NCI-H2196 (cell line): ENCODE measurements around the gene KIDINS220.

ENCODE experiments used
- DNase-seq: peaks from one replicate; lab custom pipeline; 2025; ENCODE audit not compliant: unreplicated experiment; lab: John Stamatoyannopoulos, UW

The KIDINS220 gene

GRCh38 chr2:8836971-8837794, at the start of gene KIDINS220:
Gene KIDINS220, minus strand, starts transcription at chr2:8837613. Its CDS starts 10,520 bp downstream, at chr2:8827093.
- DNase-seq, result peak; percentile 68

GRCh38 chr2:8886876-8887275, 49.5 kb upstream of the KIDINS220 start:
- DNase-seq, result no peak

GRCh38 chr2:8886202-8886518, 48.7 kb upstream of the KIDINS220 start:
- no peak for DNase-seq

GRCh38 chr2:8885449-8886201, 48.2 kb upstream of the KIDINS220 start:
- DNase-seq, result no peak

GRCh38 chr2:8884812-8885211, 47.4 kb upstream of the KIDINS220 start:
- no peak for DNase-seq

DNA sequence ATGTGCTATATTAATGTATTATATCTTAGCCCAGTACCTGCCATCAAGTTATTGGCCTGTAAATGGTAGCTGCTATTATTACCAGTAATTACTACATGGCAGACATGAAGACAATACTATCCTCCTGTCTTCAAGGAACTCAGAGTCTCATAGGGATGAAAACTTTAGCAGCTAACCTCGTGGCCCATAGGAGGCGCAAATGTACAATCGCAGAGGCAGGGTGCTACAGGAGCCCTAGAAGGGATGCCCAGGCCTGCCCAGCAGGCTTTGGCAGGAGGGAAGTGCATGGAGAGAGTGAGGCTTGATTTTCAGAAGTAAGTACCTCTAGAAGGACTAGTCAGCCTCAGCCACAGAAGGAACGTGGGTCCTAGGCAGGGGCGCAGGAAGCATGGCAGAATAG, 44.7 kb upstream of the KIDINS220 start:
- DNase-seq, result no peak

GRCh38 chr2:8877894-8878293, 40.5 kb upstream of the KIDINS220 start:
- DNase-seq, result no peak

DNA sequence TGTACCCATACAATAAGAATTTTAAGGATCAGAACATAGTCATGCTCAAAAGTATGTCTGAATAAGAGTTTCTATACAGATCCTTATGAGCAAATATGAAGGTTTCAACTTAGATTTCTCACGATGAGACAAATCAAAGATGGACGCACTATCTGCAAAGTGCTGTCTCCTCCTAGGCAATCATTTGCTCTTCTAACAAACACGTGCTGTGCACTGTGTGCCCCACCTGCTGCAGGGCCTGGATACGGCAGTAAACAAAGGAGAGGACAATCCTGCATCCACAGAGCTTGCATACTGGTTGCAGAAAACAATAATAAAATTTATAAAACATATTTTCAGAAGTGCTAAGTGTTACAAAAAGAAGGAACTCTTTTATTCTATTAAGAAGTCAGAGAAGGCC, 39.9 kb upstream of the KIDINS220 start:
- no peak for DNase-seq

DNA sequence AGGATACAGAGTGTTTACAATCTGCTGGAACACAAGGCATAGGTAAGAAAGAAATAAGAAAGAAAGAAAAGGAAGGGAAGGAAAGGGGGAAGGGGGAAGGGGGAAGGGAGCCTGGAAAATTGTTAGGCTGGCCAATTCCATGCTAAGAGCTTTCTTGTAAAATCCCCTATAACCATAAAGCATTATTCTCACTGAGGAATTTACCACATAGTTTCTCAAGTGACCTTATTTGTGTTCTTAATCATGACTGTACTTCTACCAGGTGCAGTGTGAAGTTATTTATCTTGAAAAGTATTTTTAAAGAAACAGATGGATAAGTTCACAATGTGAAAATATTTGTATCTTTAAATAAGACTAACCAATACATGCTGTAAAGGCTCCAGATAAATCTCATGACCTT, 39.2 kb upstream of the KIDINS220 start:
- no peak for DNase-seq

GRCh38 chr2:8872821-8873432, 35.5 kb upstream of the KIDINS220 start:
- DNase-seq, result peak; percentile 64

DNA sequence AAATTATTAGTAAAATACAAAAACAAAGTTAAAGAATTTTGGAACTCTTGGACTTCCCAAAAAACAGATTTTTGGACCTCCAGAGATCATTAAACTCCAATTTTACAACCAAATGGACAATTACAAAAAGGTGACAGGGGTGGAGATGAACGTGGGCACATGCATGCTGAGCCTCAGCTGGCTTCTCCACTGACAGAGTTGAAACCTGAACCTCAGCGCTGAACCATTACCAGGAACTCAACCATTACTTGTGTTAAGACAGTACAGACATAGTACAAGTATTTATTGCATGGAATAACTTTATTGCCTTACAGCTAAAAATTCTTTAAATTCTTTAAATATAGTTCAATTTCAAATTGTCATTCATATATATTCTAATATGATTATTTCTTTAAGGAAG, 33.0 kb upstream of the KIDINS220 start:
- no peak for DNase-seq

DNA sequence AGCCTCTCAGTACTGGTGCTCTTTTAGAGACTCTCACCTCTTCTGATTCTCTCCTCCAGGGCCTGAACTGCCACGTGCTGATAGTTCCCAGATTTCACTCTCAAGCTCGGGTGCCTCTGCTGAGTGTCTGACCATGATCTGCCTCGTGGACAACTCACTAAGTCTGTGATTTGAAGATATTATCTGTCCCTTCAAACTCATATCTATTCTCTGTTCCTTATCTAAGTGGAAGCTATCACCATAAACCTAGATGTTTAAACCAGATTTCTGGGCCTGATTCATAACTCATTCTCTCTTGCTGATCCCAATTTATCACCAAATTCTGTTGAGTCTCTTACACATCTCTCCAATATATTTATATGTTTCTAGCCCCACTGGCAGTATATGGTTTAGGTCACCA, 29.9 kb upstream of the KIDINS220 start:
- DNase-seq, result no peak

GRCh38 chr2:8863331-8863953, 26.0 kb upstream of the KIDINS220 start:
- no peak for DNase-seq

GRCh38 chr2:8862230-8862629, 24.8 kb upstream of the KIDINS220 start:
- no peak for DNase-seq

DNA sequence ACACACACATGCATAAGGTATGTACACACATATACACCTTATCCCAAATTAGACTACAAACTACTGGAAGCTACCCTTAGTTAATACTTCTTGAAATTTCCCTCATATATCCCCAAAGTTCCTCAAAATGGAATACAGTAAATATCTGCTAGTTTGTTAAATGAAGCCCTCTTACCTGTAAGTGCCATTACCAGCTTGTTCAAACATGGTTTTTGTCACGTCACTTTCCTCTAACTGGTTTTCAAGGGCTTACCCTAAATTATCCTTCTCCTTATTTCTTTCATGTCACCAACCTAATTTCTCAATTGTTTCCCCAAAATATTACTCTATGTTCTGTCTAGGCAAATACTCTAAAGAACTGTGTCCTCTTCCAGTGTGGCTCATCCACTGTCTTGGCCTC, 24.4 kb upstream of the KIDINS220 start:
- DNase-seq, result no peak

DNA sequence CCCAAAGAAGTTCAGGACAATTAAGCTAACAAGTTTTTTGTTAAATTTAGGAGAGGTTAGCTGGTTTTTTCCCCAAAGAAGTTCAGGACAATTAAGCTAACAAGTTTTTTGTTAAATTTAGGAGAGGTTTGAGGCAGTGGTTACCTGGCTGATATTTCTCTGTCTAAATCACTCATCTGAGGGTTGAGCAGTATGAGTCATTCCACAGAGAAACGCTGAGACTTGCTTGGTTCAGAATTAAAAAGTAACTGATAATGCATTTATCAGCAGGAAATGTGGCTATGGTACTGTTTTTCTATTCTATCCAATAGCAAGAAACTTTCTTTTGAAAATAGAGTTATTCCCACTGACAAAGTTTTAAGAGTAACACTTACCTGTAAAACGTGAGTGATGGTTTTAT, 22.8 kb upstream of the KIDINS220 start:
- DNase-seq, result no peak

GRCh38 chr2:8858910-8859309, 21.5 kb upstream of the KIDINS220 start:
- no peak for DNase-seq

DNA sequence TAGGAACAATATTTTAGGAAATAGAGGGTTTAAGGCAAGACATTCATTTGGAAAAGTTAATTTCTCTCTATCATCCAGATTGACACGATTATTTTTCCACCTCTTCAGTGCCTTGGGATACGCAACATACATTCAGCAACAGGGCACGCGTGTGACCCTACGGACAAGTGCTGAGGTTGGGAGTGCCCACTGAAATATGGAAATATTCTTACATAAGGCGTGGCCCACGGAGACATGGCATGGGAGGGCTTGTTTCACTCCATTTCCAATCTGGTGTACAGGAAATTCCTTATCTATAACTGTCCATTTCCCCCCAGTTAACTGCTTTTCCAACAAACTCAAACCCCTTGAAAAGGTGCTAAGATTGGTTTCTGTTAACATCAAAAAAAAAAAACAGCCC, 20.9 kb upstream of the KIDINS220 start:
- no peak for DNase-seq

DNA sequence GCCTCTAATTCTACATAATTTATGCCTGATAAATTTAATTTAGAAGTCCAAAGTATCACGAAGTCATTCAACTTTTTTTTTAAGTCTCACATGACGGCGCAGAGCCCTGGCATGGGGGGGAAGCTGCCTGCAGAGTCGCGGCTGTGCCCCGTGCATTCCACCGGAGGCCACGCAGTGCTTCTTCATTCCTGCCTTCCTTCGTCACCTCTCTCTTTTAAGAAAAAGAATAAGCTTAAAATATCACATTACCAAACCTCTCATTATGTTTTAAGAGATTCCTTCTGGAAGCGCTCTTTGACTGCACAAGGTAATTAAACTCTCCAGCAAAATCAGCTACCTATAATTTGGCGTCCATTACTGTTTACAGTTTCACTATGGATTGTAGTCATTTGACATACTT, 20.3 kb upstream of the KIDINS220 start:
- no peak for DNase-seq

- no peak for DNase-seq
Observed at GRCh38 chr2:8856176-8856575, 18.8 kb upstream of the KIDINS220 start.

DNA sequence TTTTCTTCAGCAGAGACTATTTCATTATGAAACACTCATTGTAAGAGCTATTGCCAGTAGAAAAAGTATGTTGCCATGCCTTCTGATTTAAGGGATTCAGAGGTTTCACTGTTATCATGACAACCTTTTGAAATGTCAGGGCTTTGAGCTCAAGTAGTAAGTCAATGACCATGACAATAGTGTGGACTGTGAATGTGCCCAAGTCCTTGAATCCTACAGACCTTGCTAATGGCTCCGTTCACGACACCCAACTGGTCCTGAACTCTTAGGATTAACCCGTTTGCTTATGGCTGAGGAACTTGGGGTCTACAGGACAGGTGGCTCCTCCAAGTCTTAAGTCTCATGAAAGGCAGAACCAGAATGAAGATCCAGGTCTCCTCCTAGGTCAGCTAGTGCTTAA, 17.6 kb upstream of the KIDINS220 start:
- DNase-seq, result no peak

GRCh38 chr2:8853426-8853825, 16.0 kb upstream of the KIDINS220 start:
- DNase-seq, result no peak
